GM12878 (cell line): ENCODE data around the gene SMIM44. TPM values are rescaled to one million over a fixed set of nuclear protein-coding genes. Genes with fewer than 3 reads are reported as not detected.
"Not testable (repeated sequence)": the region's sequence is repeated elsewhere in the genome, so short reads cannot be mapped to it uniquely, and the experiment has no call there.

ENCODE experiments used
- ATAC-seq: fragments of 200-7000 bp; cut with Tn5 transposase; 3 replicates; pipeline ENCODE4 v1.9.1; 2020; ENCODE audit warnings: mild to moderate bottlenecking, moderate library complexity
- BruUV-seq: library from RNA; stranded (reverse); fragments of 400-500 nt; replicated peaks from 2 replicates; lab custom pipeline; 2021; lab: Mats Ljungman, UMichigan
- CTCF ChIA-PET: fragments of 300-600 bp; sonication (Branson Sonifier 250); formaldehyde crosslinking; extraction: SDS; loops from one replicate; lab custom pipeline; 2021; ENCODE audit warnings: inconsistent platforms; lab: Yijun Ruan, JAX
- POLR2A ChIA-PET: fragments of 350-600 bp; formaldehyde crosslinking; extraction: SDS; loops from one replicate; lab custom pipeline; 2021; ENCODE audit warnings: inconsistent platforms; lab: Charles Lee
- RAD21 ChIA-PET: fragments of 300-600 bp; sonication (Branson Sonifier 250); formaldehyde crosslinking; loops from one replicate; lab custom pipeline; 2023; ENCODE audit warnings: antibody characterized with exemption; ENCODE audit not compliant: unreplicated experiment; lab: Charles Lee
- SMC1A ChIA-PET: fragments of 300-600 bp; sonication (Branson Sonifier 250); formaldehyde crosslinking; loops from one replicate; lab custom pipeline; 2023; ENCODE audit not compliant: unreplicated experiment, uncharacterized antibody; lab: Charles Lee
- DNase-seq: peaks from one replicate; pipeline ENCODE4 v3.0.0-alpha.2; 2011; ENCODE audit warnings: low read depth, low spot score
- FAIRE-seq: peaks from 3 replicates; lab custom pipeline; 2011; peaks lifted over from hg19 to GRCh38; lab: Jason Lieb, UNC
- H2AFZ ChIP-seq: 2 replicates; pipeline ENCODE4 v1.6.0; 2011; ENCODE audit warnings: low read depth, low read length, control low read depth; ENCODE audit not compliant: control insufficient read depth
- H3K27ac ChIP-seq: 2 replicates; pipeline ENCODE4 v1.5.1; 2011; ENCODE audit warnings: control low read depth; ENCODE audit not compliant: control insufficient read depth, insufficient read depth
- H3K27me3 ChIP-seq, 2 experiments: replicated peaks in 1 of 2; 2 replicates each; pipeline versions ENCODE4 v1.6.0 to v1.6.1; 2011; ENCODE audit warnings: low read length in 1 of 2; ENCODE audit not compliant: control insufficient read depth in 2 of 2, insufficient read depth in 2 of 2
- H3K36me3 ChIP-seq, 2 experiments: 2 replicates each; pipeline ENCODE4 v1.5.1; 2011; ENCODE audit warnings: low read length in 1 of 2; ENCODE audit not compliant: control insufficient read depth in 2 of 2, insufficient read depth in 2 of 2
- H3K4me1 ChIP-seq: 2 replicates; pipeline ENCODE4 v1.6.1; 2011; ENCODE audit warnings: mild to moderate bottlenecking, low read length, moderate library complexity, mixed read lengths; ENCODE audit not compliant: control insufficient read depth, insufficient read depth
- H3K4me2 ChIP-seq: 2 replicates; pipeline ENCODE4 v1.6.0; 2011; ENCODE audit warnings: control low read depth; ENCODE audit not compliant: control insufficient read depth, insufficient read depth
- H3K4me3 ChIP-seq: fragments of 200-600 bp; sonication (generic); 2 replicates; pipeline ENCODE4 v1.5.1; 2016
- H3K79me2 ChIP-seq: 2 replicates; pipeline ENCODE4 v1.6.0; 2011; ENCODE audit warnings: low read length; ENCODE audit not compliant: control insufficient read depth, insufficient read depth
- H3K9ac ChIP-seq: 2 replicates; pipeline ENCODE4 v1.8.0; 2011; ENCODE audit warnings: low read length, control low read depth, mixed read lengths; ENCODE audit not compliant: control insufficient read depth, insufficient read depth
- H3K9me3 ChIP-seq: replicated peaks from 3 replicates; pipeline ENCODE4 v1.5.1; 2011; ENCODE audit warnings: mild to moderate bottlenecking, low read length; ENCODE audit not compliant: control insufficient read depth, insufficient read depth
- H4K20me1 ChIP-seq: 2 replicates; pipeline ENCODE4 v1.6.0; 2011; ENCODE audit not compliant: control insufficient read depth, insufficient read depth
- CREM ChIP-seq: IDR thresholded peaks from 2 replicates; pipeline ENCODE4 v1.6.1; 2014; ENCODE audit warnings: antibody characterized with exemption, low read depth
- NFIC ChIP-seq: IDR thresholded peaks from 2 replicates; pipeline ENCODE4 v1.6.1; 2012; ENCODE audit warnings: low read depth, mild to moderate bottlenecking, inconsistent platforms, low read length, moderate library complexity
- POLR2A ChIP-seq: IDR thresholded peaks from 2 replicates; pipeline ENCODE4 v1.6.1; 2011; ENCODE audit warnings: low read depth, mild to moderate bottlenecking, low read length
- PRDM15 ChIP-seq: fragments of 450-650 bp; formaldehyde crosslinking; IDR thresholded peaks from 2 replicates; pipeline ENCODE4 v1.4.0; 2020; ENCODE audit warnings: mild to moderate bottlenecking, moderate library complexity
- SMAD5 ChIP-seq: IDR thresholded peaks from 2 replicates; pipeline ENCODE4 v1.6.1; 2016; ENCODE audit warnings: antibody characterized with exemption, low read depth
- WGBS: methylation state at CpG from one replicate; pipeline ENCODE4 v1.1.6; 2016; ENCODE audit warnings: low lambda C conversion rate; ENCODE audit not compliant: insufficient replicate concordance, insufficient coverage; ENCODE audit errors: missing lambda C conversion rate; 5-methylcytosine and 5-hydroxymethylcytosine counted together
- in situ Hi-C: fragments of 300-500 bp; cut with MboI; formaldehyde crosslinking; loops from 9 replicates; pipeline ENCODE4 v1.14.3; 2018; ENCODE audit warnings: mixed read lengths
- intact Hi-C: fragments of 100-400 bp; cut with micrococcal nuclease; formaldehyde crosslinking; loops from one replicate; pipeline ENCODE4 v1.14.2; 2022; ENCODE audit not compliant: unreplicated experiment
- polyA plus RNA-seq, 11 experiments: library from polyadenylated mRNA; depleted of rRNA in 4 of 11; unstranded in 6 of 11; stranded (reverse) in 5 of 11; fragments of >200 nt; fragmentation: Nextera tagmentation in 4 of 11; fragmentation: Illumina TruSeq in 1 of 11; extraction: Ambion mirVana in 4 of 11; extraction: Trizol in 1 of 11; gene quantifications; 1 replicate in 1 of 11; 2 replicates in 10 of 11; pipeline versions ENCODE4 v1.2.1 to v1.2.3, GENCODE V29; 2011 to 2016; ENCODE audit warnings: inconsistent platforms in 2 of 11, missing spikeins in 2 of 11, low read depth in 1 of 11
- total RNA-seq, 4 experiments: library from RNA; depleted of rRNA in 3 of 4; stranded (reverse); fragments of >200 nt in 3 of 4; fragmentation: Illumina TruSeq in 1 of 4; extraction: Trizol in 1 of 4; gene quantifications; 2 replicates each; pipeline versions ENCODE4 v1.2.1 to v1.2.3, GENCODE V29; 2013 to 2021

Gene SMIM44
- total and polyA plus RNA-seq, 10 of the 15 experiments (the other 5 are each of a cell fraction or from before 2014, with no cell fraction given): not detected

- H2AFZ ChIP-seq: no peak overlapping the region
- no peak overlapping the region for H3K4me2 ChIP-seq
- DNase-seq (no peak), FAIRE-seq (no peak), ATAC-seq (no peak)
- ChIA-PET CTCF (no interaction called here), SMC1A (no interaction called here), RAD21 (no interaction called here), POLR2A (no interaction called here)
- H3K36me3 ChIP-seq: peaks cover 11 to 47% of the 10 kb centered on the region in 2 experiments
- no peak for TF ChIP-seq NFIC
- TF ChIP-seq POLR2A: no peak
- TF ChIP-seq PRDM15: no peak
- no peak for TF ChIP-seq SMAD5
- no peak for TF ChIP-seq CREM
- in situ Hi-C loops (no loop called here), intact Hi-C loops (no loop called here)
- H3K79me2 ChIP-seq: no peaks in the 10 kb centered on the region
- H3K9ac ChIP-seq: no peak overlapping the region
- no TSS peak for BruUV-seq
- H4K20me1 ChIP-seq: no peaks in the 10 kb centered on the region
- WGBS: 97% methylated on average over 12 of the region's 12 CpGs
- no peaks in the 10 kb centered on the region for H3K9me3 ChIP-seq
- no peak overlapping the region for H3K4me3 ChIP-seq
- H3K4me1 ChIP-seq: no peaks in the 10 kb centered on the region
- H3K27ac ChIP-seq: no peak overlapping the region
- no peaks in the 10 kb centered on the region for H3K27me3 ChIP-seq
Observed at GRCh38 chr19:3530389-3530788, 47.1 kb upstream of the SMIM44 start.

- H3K9ac ChIP-seq, H3K4me2 ChIP-seq, H3K4me1 ChIP-seq, H3K27me3 ChIP-seq, in situ Hi-C loops, H3K79me2 ChIP-seq, SMC1A ChIA-PET, FAIRE-seq, H3K4me3 ChIP-seq, H2AFZ ChIP-seq, H3K9me3 ChIP-seq, ATAC-seq, CTCF ChIA-PET, POLR2A ChIA-PET, H4K20me1 ChIP-seq, RAD21 ChIA-PET, intact Hi-C loops, BruUV-seq, H3K27ac ChIP-seq, DNase-seq: not testable (repeated sequence)
- peaks cover 3 to 46% of the 10 kb centered on the region in 2 experiments; a peak in 3 of 4 replicates for H3K36me3 ChIP-seq
- WGBS: 100% methylated on average over 2 of the region's 7 CpGs
Observed at GRCh38 chr19:3529299-3529698, 46.1 kb upstream of the SMIM44 start.
